HepG2 (cell line): ENCODE data around the gene DTNA. TPM values are rescaled to one million over a fixed set of nuclear protein-coding genes. Genes with fewer than 3 reads are reported as not detected.

Experiments
- ATAC-seq: fragments of 200-7000 bp; cut with Tn5 transposase; 3 replicates; pipeline ENCODE4 v1.9.1; 2020; ENCODE audit warnings: mild to moderate bottlenecking, moderate library complexity
- BruUV-seq: library from RNA; stranded (reverse); fragments of 400-500 nt; replicated peaks from 2 replicates; lab custom pipeline; 2021; lab: Mats Ljungman, UMichigan
- CTCF ChIA-PET: fragments of 300-600 bp; formaldehyde crosslinking; extraction: SDS; loops from one replicate; lab custom pipeline; 2021; ENCODE audit warnings: low total read pairs, inconsistent platforms, low intra/inter-chr PET ratio; lab: Yijun Ruan, JAX
- POLR2A ChIA-PET: fragments of 350-600 bp; sonication (Branson Sonifier 250); formaldehyde crosslinking; loops from one replicate; lab custom pipeline; 2020; ENCODE audit warnings: antibody characterized with exemption, inconsistent platforms; lab: Yijun Ruan, JAX
- DNase-seq: peaks from one replicate; pipeline ENCODE4 v3.0.0-alpha.2; 2015; ENCODE audit warnings: low spot score
- FAIRE-seq: peaks from 3 replicates; lab custom pipeline; 2011; peaks lifted over from hg19 to GRCh38; lab: Jason Lieb, UNC
- H2AFZ ChIP-seq: one replicate; pipeline ENCODE4 v1.6.1; 2011; ENCODE audit warnings: low read length, inconsistent platforms
- H3K27ac ChIP-seq: fragments of 300-600 bp; 3 replicates; pipeline ENCODE4 v1.8.0; 2011; ENCODE audit warnings: mixed run types, mild to moderate bottlenecking, mixed read lengths, low read length, inconsistent platforms; ENCODE audit not compliant: insufficient read depth; ENCODE audit errors: extremely low read length
- H3K27me3 ChIP-seq, 2 experiments: fragments of 200-600 bp in 1 of 2; 2 replicates in 1 of 2; 3 replicates in 1 of 2; pipeline versions ENCODE4 v1.6.0 to v1.8.0; 2011; ENCODE audit warnings: low read length in 2 of 2, mild to moderate bottlenecking in 2 of 2, moderate library complexity in 2 of 2, inconsistent platforms in 1 of 2; ENCODE audit not compliant: insufficient read depth in 2 of 2, control insufficient read depth in 1 of 2
- H3K36me3 ChIP-seq, 2 experiments: fragments of 200-600 bp in 1 of 2; replicated peaks in 1 of 2; 2 replicates in 1 of 2; 3 replicates in 1 of 2; pipeline versions ENCODE4 v1.5.1 to v1.8.0; 2011; ENCODE audit warnings: low read length in 2 of 2, inconsistent platforms in 1 of 2; ENCODE audit not compliant: insufficient read depth in 2 of 2, control insufficient read depth in 1 of 2
- H3K4me1 ChIP-seq: 2 replicates; pipeline ENCODE4 v1.5.1; 2012; ENCODE audit warnings: low read length, inconsistent platforms; ENCODE audit not compliant: insufficient read depth
- H3K4me2 ChIP-seq: 2 replicates; pipeline ENCODE4 v1.6.0; 2011; ENCODE audit warnings: low read depth, low read length, inconsistent platforms
- H3K4me3 ChIP-seq, 3 experiments: fragments of 200-600 bp in 1 of 3; sonication (generic), shearing (Covaris generic) in 1 of 3; replicated peaks in 1 of 3; 2 replicates each; pipeline ENCODE4 v1.5.1; 2011 to 2016; ENCODE audit warnings: low read length in 3 of 3, inconsistent platforms in 2 of 3, low read depth in 2 of 3, mild to moderate bottlenecking in 2 of 3, control low read depth in 1 of 3, mixed read lengths in 1 of 3; ENCODE audit not compliant: insufficient read depth in 1 of 3
- H3K79me2 ChIP-seq: one replicate; pipeline ENCODE4 v1.6.1; 2011; ENCODE audit warnings: low read length, inconsistent platforms; ENCODE audit not compliant: insufficient read depth
- H3K9ac ChIP-seq: 2 replicates; pipeline ENCODE4 v1.6.0; 2011; ENCODE audit warnings: mild to moderate bottlenecking, low read depth, low read length, inconsistent platforms; ENCODE audit not compliant: insufficient read depth
- H3K9me3 ChIP-seq: 2 replicates; pipeline ENCODE4 v1.5.1; 2012; ENCODE audit warnings: mild to moderate bottlenecking, low read length
- H4K20me1 ChIP-seq: 2 replicates; pipeline ENCODE4 v1.6.0; 2011; ENCODE audit warnings: inconsistent platforms, mild to moderate bottlenecking, low read length, moderate library complexity; ENCODE audit not compliant: insufficient read depth
- CC2D1A ChIP-seq: sonication (generic); formaldehyde crosslinking; IDR thresholded peaks from 2 replicates; pipeline ENCODE4 v1.8.1; 2023; ENCODE audit warnings: mild to moderate bottlenecking, missing genetic modification reagents
- HIVEP1 ChIP-seq: sonication (generic); formaldehyde crosslinking; IDR thresholded peaks from 2 replicates; pipeline ENCODE4 v1.4.0; 2020; ENCODE audit warnings: mild to moderate bottlenecking, missing genetic modification reagents
- ISL2 ChIP-seq: sonication (generic); formaldehyde crosslinking; IDR thresholded peaks from 2 replicates; pipeline ENCODE4 v1.5.0; 2020; ENCODE audit warnings: missing genetic modification reagents
- MBNL3 ChIP-seq: fragments of 250-450 bp; sonication (Bioruptor Pico); conservative IDR thresholded peaks from 2 replicates; pipeline ENCODE4 v1.8.0; 2022; ENCODE audit warnings: mild to moderate bottlenecking, inconsistent platforms
- RORA ChIP-seq: sonication (generic); formaldehyde crosslinking; IDR thresholded peaks from 2 replicates; pipeline ENCODE4 v1.5.0; 2020; ENCODE audit warnings: mild to moderate bottlenecking, missing genetic modification reagents, moderate library complexity
- YEATS2 ChIP-seq: sonication (generic); formaldehyde crosslinking; IDR thresholded peaks from 2 replicates; pipeline ENCODE4 v1.4.0; 2020; ENCODE audit warnings: missing genetic modification reagents, borderline replicate concordance
- ZMAT5 ChIP-seq: sonication (generic); formaldehyde crosslinking; IDR thresholded peaks from 2 replicates; pipeline ENCODE4 v1.5.0; 2020; ENCODE audit warnings: mild to moderate bottlenecking, low read depth, missing genetic modification reagents, borderline replicate concordance
- ZNF138 ChIP-seq: sonication (generic); formaldehyde crosslinking; IDR thresholded peaks from 2 replicates; pipeline ENCODE4 v1.5.0; 2020; ENCODE audit warnings: mild to moderate bottlenecking, low read depth, missing genetic modification reagents
- ZNF142 ChIP-seq: sonication (generic); formaldehyde crosslinking; IDR thresholded peaks from 2 replicates; pipeline ENCODE4 v1.4.0; 2020; ENCODE audit warnings: missing genetic modification reagents
- ZNF569 ChIP-seq: sonication (generic); formaldehyde crosslinking; IDR thresholded peaks from 2 replicates; pipeline ENCODE4 v1.5.0; 2020; ENCODE audit warnings: mild to moderate bottlenecking, missing genetic modification reagents, moderate library complexity, borderline replicate concordance
- ZNF574 ChIP-seq: sonication (generic); formaldehyde crosslinking; IDR thresholded peaks from 2 replicates; pipeline ENCODE4 v1.4.0; 2020; ENCODE audit warnings: missing genetic modification reagents
- ZNF788 ChIP-seq: sonication (generic); formaldehyde crosslinking; IDR thresholded peaks from 2 replicates; pipeline ENCODE4 v1.5.0; 2020; ENCODE audit warnings: mild to moderate bottlenecking, missing genetic modification reagents, borderline replicate concordance
- WGBS: methylation state at CpG from one replicate; pipeline ENCODE4 v1.1.6; 2017; ENCODE audit warnings: low lambda C conversion rate; 5-methylcytosine and 5-hydroxymethylcytosine counted together
- in situ Hi-C: cut with HindIII; loops from 2 replicates; pipeline ENCODE4 v1.10.0; 2017; ENCODE audit warnings: low pct_unique_long_range_greater_than_20kb; ENCODE audit not compliant: extremely low pct_ligation_motif_present
- intact Hi-C: fragments of 100-400 bp; cut with micrococcal nuclease; formaldehyde crosslinking; loops from one replicate; pipeline ENCODE4 v1.10.0; 2022; ENCODE audit not compliant: unreplicated experiment
- polyA plus RNA-seq, 8 experiments: library from polyadenylated mRNA; depleted of rRNA in 3 of 8; stranded (reverse) in 7 of 8; unstranded in 1 of 8; fragments of >200 nt; fragmentation: Illumina TruSeq in 4 of 8; extraction: Trizol in 4 of 8; gene quantifications; 2 replicates each; pipeline versions ENCODE4 v1.2.1 to v1.2.3, GENCODE V29; 2011 to 2016; ENCODE audit warnings: low read depth in 4 of 8, missing spikeins in 1 of 8, mixed read lengths in 1 of 8; ENCODE audit not compliant: insufficient read depth in 1 of 8
- total RNA-seq, 5 experiments: library from RNA; depleted of rRNA; stranded (reverse); fragments of >200 nt; fragmentation: Illumina TruSeq; extraction: Trizol; gene quantifications; 2 replicates each; pipeline ENCODE4 v1.2.3, GENCODE V29; 2016; ENCODE audit warnings: low read depth in 1 of 5
- TF ChIP-seq, protein P1 (sequence below): sonication (generic); formaldehyde crosslinking; IDR thresholded peaks from 2 replicates; pipeline ENCODE4 v1.4.0; 2020; ENCODE audit warnings: missing genetic modification reagents

DTNA gene
- total and polyA plus RNA-seq, 2 of the 13 experiments (the other 11 are each of a cell fraction or from before 2014, with no cell fraction given), result 8.5 to 29.0 TPM

- Histone ChIP-seq H4K20me1 (no peaks in the 10 kb centered on the region), H3K4me3 (no peak overlapping the region), H3K36me3 (no peaks in the 10 kb centered on the region), H2AFZ (no peak overlapping the region), H3K9ac (no peak overlapping the region), H3K9me3 (no peaks in the 10 kb centered on the region), H3K27me3 (no peaks in the 10 kb centered on the region), H3K79me2 (no peaks in the 10 kb centered on the region), H3K27ac (no peak overlapping the region), H3K4me1 (no peaks in the 10 kb centered on the region), H3K4me2 (no peak overlapping the region)
- no peak for DNase-seq
- in situ Hi-C loops, result no loop called here
- 83% methylated on average over 5 of the region's 5 CpGs for WGBS
- no TSS peak for BruUV-seq
- TF ChIP-seq ZNF574 (CRISPR knock-in tag), result no peak
- no peak for TF ChIP-seq RORA (CRISPR knock-in tag)
- no peak for TF ChIP-seq ISL2 (CRISPR knock-in tag)
- no peak for TF ChIP-seq HIVEP1 (CRISPR knock-in tag)
- no peak for TF ChIP-seq YEATS2 (CRISPR knock-in tag)
- TF ChIP-seq, protein P1, sequence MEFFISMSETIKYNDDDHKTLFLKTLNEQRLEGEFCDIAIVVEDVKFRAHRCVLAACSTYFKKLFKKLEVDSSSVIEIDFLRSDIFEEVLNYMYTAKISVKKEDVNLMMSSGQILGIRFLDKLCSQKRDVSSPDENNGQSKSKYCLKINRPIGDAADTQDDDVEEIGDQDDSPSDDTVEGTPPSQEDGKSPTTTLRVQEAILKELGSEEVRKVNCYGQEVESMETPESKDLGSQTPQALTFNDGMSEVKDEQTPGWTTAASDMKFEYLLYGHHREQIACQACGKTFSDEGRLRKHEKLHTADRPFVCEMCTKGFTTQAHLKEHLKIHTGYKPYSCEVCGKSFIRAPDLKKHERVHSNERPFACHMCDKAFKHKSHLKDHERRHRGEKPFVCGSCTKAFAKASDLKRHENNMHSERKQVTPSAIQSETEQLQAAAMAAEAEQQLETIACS (CRISPR knock-in tag), result no peak
- no peak for TF ChIP-seq MBNL3 (CRISPR knock-in tag)
- TF ChIP-seq CC2D1A (CRISPR knock-in tag), result no peak
- no peak for TF ChIP-seq ZMAT5
- no peak for TF ChIP-seq ZNF138 (CRISPR knock-in tag)
- no peak for TF ChIP-seq ZNF569 (CRISPR knock-in tag)
- no peak for TF ChIP-seq ZNF788 (CRISPR knock-in tag)
- no peak for TF ChIP-seq ZNF142
- CTCF ChIA-PET, result no interaction called here
- FAIRE-seq, result no peak
- intact Hi-C loops, result no loop called here
- ATAC-seq, result no peak
- POLR2A ChIA-PET, result no interaction called here
Measured at GRCh38 chr18:34757666-34758065, 47.6 kb downstream of the DTNA start.
